NOMO-1 treated with DMSO at 0.1 percent for 48 hours (cell line): ENCODE measurements around the gene HEXD.
"Not testable (repeated sequence)": the region's sequence is repeated elsewhere in the genome, so short reads cannot be mapped to it uniquely, and the experiment has no call there.

Experiments
- DNase-seq: peaks from one replicate; lab custom pipeline; 2025; ENCODE audit not compliant: unreplicated experiment; lab: John Stamatoyannopoulos, UW

HEXD gene

GRCh38 chr17:82418001-82418986, at the start of gene HEXD, which contains the start of gene OGFOD3:
HEXD (plus strand) TSS chr17:82418347; CDS start chr17:82419800, 1,453 bp downstream.
OGFOD3 (minus strand) TSS chr17:82418586; CDS start chr17:82418485, 101 bp downstream.
- peak; percentile 78 for DNase-seq

- DNase-seq, result no peak
These were observed 48.9 kb upstream of the HEXD start for GRCh38 chr17:82369211-82369610.

DNA sequence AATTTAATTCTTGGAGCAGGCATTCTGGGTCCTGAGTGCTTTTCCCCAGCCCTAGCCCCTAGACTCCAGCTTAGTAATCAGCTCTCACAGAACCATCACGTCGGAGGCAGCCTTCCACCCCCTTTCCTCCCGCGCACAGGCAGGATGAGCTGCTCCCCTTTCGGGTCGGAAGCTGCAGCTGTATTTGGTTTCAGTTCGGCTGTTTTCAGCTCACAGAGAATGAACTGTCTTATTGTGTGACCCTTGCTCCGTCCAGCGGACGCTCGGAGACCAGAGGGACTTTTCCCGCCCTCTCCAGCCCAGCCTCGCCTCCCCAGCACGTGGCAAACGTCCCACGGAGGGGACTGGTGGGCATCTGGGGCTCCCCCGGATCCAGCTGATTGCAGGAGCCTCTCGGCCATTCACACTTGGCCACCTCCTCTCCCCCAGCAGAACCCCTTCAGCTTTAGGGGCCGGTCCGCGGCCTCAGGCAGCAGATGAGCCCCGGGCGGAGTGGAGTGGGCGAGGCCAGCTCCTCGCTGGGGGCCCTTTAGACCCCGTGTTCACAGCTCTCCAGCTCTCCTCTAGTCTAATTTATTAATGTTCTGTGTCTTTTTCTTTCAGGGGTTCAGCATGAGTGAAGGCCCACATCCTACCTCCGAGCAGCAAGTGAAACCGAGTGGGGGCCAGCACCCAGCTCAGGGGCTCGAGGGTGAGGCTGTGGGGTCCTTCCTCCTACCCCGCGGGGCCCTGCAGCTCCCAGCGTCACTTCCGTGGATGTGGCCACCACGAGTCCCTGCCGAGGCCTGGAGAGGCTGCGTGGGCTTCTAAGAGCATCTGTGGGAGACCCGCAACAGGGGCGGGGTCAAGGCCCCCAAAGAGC, 47.4 kb upstream of the HEXD start:
- no peak for DNase-seq

GRCh38 chr17:82371333-82372248, 46.6 kb upstream of the HEXD start, which contains the start of gene UTS2R:
UTS2R (plus strand) TSS chr17:82371765; CDS start chr17:82374325, 2,560 bp downstream.
- no peak for DNase-seq

GRCh38 chr17:82372249-82373071, 45.7 kb upstream of the HEXD start:
- no peak for DNase-seq

DNA sequence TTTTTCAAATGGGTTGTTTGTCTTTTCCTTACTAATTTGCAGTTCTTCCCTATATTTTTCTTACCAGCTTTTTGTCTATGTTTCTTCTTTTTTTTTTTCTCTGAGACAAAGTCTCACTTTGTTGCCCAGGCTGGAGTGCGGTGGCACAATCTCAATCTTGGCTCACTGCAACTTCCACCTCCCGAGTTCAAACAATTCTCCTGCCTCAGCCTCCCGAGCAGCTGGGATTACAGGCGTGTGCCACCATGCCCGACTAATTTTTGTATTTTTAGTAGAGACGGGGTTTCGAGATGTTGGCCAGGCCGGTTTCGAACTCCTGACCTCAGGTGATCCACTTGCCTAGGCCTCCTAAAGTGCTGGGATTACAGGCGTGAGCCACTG, 45.1 kb upstream of the HEXD start:
- not testable (repeated sequence) for DNase-seq

- DNase-seq, result no peak
These were observed 44.2 kb upstream of the HEXD start for GRCh38 chr17:82373731-82374625.

DNA sequence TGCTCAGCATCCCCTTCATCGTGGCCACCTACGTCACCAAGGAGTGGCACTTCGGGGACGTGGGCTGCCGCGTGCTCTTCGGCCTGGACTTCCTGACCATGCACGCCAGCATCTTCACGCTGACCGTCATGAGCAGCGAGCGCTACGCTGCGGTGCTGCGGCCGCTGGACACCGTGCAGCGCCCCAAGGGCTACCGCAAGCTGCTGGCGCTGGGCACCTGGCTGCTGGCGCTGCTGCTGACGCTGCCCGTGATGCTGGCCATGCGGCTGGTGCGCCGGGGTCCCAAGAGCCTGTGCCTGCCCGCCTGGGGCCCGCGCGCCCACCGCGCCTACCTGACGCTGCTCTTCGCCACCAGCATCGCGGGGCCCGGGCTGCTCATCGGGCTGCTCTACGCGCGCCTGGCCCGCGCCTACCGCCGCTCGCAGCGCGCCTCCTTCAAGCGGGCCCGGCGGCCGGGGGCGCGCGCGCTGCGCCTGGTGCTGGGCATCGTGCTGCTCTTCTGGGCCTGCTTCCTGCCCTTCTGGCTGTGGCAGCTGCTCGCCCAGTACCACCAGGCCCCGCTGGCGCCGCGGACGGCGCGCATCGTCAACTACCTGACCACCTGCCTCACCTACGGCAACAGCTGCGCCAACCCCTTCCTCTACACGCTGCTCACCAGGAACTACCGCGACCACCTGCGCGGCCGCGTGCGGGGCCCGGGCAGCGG, 43.4 kb upstream of the HEXD start:
- DNase-seq, result no peak

- DNase-seq, result no peak
These were observed 42.6 kb upstream of the HEXD start for GRCh38 chr17:82375359-82376041.

DNA sequence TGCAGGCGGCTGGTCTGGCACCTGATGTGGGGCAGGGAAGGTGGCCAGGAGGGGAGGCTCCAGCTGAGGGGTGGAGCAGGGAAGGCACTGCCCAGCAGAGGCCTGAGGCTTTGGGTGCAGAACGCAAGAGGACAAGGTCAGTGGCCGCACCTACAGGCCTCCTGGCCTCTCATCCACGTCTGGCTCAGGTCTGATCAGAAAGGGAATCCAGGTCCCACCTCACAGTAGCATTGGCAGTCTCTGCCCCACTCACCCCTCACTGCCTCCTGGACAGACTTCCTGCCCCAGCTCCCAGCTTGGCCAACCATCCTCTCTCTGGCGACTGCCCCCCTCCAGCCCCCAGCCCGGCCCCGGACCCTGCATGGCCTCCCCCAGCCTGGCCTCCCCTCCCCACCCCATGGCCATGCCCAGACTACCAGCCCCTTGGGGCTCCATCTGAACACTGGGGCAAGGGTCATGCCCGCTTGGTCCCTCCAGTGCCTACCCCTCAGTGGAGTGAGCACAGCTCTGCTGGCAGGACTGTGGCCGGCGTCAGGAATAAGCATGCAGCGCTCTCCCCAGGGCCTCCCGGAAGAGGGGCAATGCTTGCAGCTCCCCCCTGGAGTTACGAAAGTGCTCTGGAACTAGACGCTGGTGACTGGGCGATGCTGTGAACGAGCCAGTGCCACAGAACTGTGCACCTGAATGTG, 42.0 kb upstream of the HEXD start:
- no peak for DNase-seq

- DNase-seq, result not testable (repeated sequence)
These were observed 40.9 kb upstream of the HEXD start for GRCh38 chr17:82377294-82377693.

DNA sequence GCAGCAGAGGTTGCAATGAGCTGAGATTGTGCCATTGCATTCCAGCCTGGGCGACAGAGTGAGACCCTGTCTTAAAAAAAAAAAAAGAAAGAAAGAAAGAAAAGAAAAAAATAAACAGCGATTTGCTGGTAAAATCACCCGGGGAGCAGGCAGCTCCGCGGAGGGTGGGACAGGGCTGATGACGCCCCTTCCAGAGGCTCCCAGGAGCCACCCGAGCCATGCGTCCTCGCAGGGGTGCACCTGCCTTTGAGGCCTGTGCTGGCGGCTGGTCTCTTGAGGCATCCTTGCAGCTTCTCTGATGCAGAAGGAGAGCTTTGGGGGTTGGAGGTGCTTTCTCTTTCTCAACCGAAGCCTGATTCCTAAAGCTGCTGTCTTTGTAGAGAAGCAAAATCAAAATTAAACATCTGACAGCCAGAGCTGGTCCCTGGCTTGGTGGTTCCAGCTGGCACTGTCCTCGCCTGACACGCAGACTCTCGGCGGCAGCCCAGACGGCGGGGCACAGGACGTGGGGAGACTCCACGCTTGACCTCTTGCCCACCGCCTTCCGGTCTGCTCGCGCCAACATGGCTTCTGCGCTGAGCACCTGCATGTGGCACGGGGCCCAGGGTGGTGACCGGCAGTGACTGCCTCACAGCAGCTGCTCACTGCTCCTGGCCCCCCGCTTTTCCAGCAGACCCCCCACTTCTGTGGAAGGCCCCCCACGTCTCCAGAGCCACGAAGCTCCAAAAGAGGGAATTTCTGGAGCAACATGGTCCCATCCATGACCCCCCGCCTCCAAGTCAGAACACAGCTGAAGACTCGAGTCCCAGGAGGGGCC, 40.0 kb upstream of the HEXD start:
- no peak for DNase-seq

GRCh38 chr17:82378741-82379021, 39.5 kb upstream of the HEXD start:
- DNase-seq, result no peak

DNA sequence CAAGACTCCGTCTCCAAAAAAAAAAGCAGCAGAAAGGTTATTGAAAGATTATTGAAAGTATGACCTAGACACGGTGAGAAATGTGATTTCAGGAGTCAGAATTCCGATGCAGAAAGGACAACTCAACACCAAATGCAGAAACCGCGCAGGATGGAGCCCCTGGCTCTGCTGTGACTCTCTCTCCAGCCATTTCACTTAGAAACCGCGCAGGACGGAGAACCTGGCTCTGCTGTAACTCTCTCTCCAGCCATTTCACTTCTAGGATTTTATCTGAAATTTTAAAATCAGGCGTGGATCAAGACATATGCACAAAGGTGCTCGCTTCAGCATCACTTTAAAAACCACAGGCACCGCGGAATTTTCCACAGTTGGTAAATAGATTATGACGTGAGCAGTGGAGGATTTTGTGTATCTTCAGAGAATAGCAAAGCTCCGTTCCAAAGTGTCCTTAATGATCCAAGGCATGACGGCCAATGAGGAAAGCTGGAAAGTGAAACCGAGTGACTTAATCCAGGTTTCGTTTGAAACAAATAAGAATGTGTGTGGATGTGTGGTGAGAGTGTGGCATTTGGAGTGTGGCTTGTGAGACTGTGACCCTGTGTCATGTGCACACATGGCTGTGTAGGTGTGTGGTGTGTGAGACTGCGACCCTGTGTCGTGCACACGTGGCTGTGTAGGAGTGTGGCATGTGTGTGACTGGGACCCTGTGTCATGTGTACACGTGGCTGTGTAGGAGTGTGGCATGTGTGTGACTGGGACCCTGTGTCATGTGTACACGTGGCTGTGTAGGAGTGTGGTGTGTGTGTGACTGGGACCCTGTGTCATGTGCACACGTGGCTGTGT, 37.1 kb upstream of the HEXD start:
- no peak for DNase-seq

DNA sequence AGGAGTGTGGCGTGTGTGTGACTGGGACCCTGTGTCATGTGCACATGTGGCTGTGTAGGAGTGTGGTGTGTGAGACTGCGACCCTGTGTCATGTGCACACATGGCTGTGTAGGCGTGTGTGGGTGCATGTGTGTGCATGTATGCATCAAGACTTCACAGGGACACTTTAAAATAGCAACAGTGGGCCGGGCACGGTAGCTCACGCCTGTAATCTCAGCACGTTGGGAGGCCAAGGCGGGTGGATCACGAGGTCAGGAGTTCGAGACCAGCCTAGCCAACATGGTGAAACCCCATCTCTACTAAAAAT, 36.5 kb upstream of the HEXD start:
- not testable (repeated sequence) for DNase-seq
